Fibroblast of pulmonary artery (primary cell): Measurements from ENCODE around the gene NOP56.

Experiments
- DNase-seq: peaks from one replicate; pipeline ENCODE4 v3.0.0-alpha.2; 2010; ENCODE audit warnings: low read depth
- H3K4me3 ChIP-seq: replicated peaks from 2 replicates; pipeline ENCODE4 v1.5.1; 2011; ENCODE audit warnings: low read depth, mild to moderate bottlenecking, control low read depth, low read length, moderate library complexity
- TF ChIP-seq, protein P1 (sequence below): IDR thresholded peaks from 2 replicates; pipeline ENCODE4 v1.5.1; 2011; ENCODE audit warnings: mild to moderate bottlenecking, control low read depth, low read length, inconsistent platforms; ENCODE audit errors: missing control alignments

Gene NOP56

DNA sequence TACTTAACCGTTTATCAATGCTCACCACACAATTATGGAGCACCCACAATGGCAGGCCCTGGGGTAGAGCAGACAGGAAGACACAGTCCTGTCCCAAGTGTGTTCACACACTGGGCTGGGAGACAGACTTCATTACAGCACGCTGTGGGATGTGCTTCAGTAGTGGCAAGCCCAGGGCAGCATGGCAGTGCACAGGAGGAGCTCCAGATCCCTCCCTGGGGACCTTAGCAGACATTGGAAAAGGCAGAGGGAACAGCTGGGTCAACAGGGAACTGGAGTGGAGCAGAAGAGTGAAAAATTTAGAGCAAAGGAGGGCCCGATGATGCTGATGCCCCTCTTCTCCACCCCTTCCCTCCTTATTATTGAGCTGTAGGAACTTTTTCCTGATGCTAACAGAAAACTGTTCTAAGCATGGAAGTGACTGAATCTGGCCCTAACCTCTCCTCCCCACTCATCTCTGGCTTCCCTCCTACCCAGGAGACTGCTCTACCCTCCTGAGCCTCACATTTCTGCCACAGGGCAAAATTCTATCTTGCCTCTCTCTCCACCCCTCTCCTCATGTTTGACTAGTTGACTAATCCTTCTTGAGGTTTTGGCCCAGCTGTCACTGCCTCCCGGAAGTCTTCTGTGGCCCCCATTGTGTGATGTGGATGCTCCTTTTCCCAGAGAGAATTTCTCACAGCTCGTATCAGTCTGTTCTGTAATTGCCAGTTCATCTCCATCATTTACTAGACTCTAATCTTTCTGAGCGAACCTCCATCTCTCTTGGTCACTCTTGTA, 41.3 kb upstream of the NOP56 start:
- DNase-seq = no peak
- TF ChIP-seq, protein P1, sequence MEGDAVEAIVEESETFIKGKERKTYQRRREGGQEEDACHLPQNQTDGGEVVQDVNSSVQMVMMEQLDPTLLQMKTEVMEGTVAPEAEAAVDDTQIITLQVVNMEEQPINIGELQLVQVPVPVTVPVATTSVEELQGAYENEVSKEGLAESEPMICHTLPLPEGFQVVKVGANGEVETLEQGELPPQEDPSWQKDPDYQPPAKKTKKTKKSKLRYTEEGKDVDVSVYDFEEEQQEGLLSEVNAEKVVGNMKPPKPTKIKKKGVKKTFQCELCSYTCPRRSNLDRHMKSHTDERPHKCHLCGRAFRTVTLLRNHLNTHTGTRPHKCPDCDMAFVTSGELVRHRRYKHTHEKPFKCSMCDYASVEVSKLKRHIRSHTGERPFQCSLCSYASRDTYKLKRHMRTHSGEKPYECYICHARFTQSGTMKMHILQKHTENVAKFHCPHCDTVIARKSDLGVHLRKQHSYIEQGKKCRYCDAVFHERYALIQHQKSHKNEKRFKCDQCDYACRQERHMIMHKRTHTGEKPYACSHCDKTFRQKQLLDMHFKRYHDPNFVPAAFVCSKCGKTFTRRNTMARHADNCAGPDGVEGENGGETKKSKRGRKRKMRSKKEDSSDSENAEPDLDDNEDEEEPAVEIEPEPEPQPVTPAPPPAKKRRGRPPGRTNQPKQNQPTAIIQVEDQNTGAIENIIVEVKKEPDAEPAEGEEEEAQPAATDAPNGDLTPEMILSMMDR = no peak
- H3K4me3 ChIP-seq = no peak overlapping the region

DNA sequence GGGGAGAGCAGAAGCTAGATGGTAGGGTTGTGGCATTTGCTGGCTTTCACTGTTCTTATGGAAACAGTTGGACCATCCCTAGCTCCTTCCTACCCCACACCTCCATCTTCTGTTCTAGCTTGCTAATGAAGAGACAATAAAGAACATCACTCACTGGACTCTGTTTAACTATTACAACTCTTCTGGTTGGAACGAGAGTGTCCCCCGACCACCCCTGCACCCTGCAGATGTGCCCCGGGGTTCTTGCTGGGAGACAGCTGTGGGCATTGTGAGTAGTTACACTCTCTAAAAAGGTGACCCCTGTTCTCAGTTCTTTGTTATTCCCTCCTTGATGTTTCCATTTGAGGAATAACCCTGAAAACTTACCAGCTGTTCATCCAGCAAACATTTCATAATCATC, 40.4 kb upstream of the NOP56 start:
- H3K4me3 ChIP-seq = no peak overlapping the region
- DNase-seq = no peak
- TF ChIP-seq, protein P1 = no peak

DNA sequence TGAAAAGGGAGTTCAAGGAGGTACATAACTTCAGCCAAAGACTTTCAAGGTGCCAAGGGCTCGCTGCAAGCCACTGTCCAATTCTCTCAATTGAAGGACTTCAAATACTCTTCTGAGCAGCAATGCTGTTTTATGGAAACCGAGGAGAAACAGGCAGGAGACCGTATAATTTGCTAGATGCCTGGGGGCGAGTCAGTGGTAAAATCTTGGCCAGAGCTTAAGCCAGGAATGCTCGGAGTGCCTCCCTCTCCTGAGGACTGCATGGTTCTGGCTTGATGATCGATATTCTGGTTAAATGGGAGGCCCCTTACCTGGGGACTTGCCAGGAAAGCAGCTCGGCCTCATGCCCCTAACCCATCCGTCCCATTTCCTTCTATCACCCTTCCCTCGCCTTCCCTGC, 35.8 kb upstream of the NOP56 start:
- no peak overlapping the region for H3K4me3 ChIP-seq
- no peak for DNase-seq
- TF ChIP-seq, protein P1 = no peak

DNA sequence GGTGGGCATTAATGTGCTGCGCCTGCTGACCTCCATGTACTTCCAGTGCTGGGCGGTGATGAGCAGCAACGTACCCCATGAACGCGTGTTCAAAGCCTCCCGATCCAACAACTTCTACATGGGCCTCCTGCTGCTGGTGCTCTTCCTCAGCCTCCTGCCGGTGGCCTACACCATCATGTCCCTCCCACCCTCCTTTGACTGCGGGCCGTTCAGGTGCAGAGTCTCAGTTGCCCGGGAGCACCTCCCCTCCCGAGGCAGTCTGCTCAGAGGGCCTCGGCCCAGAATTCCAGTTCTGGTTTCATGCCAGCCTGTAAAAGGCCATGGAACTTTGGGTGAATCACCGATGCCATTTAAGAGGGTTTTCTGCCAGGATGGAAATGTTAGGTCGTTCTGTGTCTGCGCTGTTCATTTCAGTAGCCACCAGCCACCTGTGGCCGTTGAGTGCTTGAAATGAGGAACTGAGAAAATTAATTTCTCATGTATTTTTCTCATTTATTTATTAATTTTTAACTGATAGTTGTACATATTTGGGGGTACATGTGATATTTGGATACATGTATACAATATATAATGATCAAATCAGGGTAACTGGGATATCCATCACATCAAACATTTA, 35.2 kb upstream of the NOP56 start:
- no peak overlapping the region for H3K4me3 ChIP-seq
- no peak for DNase-seq
- TF ChIP-seq, protein P1 = no peak

DNA sequence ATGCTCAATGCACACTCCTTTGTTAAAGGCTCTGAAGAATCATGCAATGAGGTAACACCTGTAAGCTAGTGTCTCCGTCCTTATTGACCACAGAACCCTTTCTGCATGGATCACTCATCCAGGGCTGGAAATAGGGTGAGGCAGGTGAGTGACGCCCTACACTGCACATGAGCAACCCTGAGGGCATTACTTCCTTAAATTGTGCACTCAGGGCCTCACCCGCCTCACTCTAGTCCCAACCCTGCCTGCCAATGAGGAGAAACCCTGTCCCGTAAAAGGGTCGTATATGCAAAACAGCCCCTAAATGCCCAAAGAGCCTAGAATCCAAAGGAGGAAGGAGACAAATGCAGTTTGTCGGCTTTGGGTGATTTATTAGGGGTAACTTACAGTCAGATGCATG, 33.6 kb upstream of the NOP56 start:
- DNase-seq = no peak
- TF ChIP-seq, protein P1 = no peak
- no peak overlapping the region for H3K4me3 ChIP-seq

DNA sequence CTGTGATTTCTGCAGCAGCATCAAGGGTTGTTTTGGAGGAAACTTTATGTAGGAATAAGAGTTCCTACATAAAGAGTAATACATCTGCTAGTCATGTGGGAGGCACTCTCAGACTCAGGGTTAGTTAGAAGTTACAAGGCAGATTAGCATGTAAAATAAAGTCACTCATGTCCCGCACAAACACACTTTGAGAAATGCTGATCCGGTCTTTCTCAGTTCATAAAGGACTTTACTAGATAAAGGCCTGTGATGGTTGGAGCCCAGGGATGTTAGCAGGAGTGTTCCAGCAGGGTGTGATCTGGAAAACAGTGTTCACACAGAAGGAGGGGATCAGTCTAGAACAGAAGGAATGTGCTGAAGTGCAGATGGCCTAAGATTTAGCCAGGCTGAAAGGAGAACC, 33.1 kb upstream of the NOP56 start:
- TF ChIP-seq, protein P1 = no peak
- no peak overlapping the region for H3K4me3 ChIP-seq
- DNase-seq = no peak

DNA sequence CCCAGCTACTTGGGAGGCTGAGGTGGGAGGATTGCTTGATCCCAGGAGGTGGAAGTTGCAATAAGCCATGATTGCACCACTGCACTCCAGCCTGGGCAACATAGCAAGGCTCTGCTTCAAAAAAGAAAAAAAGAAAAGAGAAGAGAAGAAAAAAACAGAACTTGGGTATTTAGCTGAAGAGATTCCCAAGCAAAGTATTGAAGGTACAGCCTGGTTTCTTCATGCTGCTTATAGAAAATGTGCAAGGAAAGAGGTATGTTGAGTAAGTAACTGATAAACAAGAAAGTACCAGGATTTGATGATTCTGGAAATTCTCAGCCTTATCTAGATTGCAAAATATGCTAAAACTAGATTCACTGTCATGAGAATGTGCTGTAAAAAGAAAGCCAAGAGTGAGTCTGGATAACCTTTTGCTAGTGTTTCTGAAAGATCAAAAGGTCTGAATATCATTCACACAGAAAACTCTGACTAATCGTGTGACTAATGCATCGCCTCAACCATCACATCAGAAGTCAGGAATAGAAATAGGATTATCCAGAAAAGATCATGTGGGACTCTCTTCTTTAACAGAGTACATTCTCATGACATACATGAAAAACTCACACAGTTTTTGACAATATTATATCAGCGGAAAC, 32.4 kb upstream of the NOP56 start:
- DNase-seq = no peak
- no peak overlapping the region for H3K4me3 ChIP-seq
- TF ChIP-seq, protein P1 = no peak
